T-helper 2 cell treated with Interferon-gamma antibody and Interleukin-4, amounts not matched to agents 5 μg/mL and 100 μg/mL, for 36 hours (primary cell): ENCODE results near the gene ZSWIM8.

Source experiments
- DNase-seq: peaks from one replicate; pipeline ENCODE4 v3.0.0; 2021; ENCODE audit warnings: low spot score
- H3K27ac Mint-ChIP-seq: one replicate; pipeline ENCODE4 v1.8.0; 2021; ENCODE audit warnings: mild to moderate bottlenecking, mixed read lengths
- H3K27me3 Mint-ChIP-seq: one replicate; pipeline ENCODE4 v1.8.0; 2021; ENCODE audit warnings: low read depth, mixed read lengths
- H3K36me3 Mint-ChIP-seq: one replicate; pipeline ENCODE4 v1.8.0; 2021; ENCODE audit warnings: low read depth, mixed read lengths
- H3K4me1 Mint-ChIP-seq: one replicate; pipeline ENCODE4 v1.8.0; 2021; ENCODE audit warnings: low read depth, mixed read lengths
- H3K4me3 Mint-ChIP-seq: one replicate; pipeline ENCODE4 v1.8.0; 2022; ENCODE audit warnings: mild to moderate bottlenecking, moderate library complexity, mixed read lengths
- H3K9me3 Mint-ChIP-seq: one replicate; pipeline ENCODE4 v1.8.0; 2021; ENCODE audit warnings: mixed read lengths

The ZSWIM8 gene

GRCh38 chr10:73840403-73841060 is 55.1 kb downstream of the ZSWIM8 start:
- no peak for DNase-seq
- Mint-ChIP-seq H3K27me3 (no peaks in the 10 kb centered on the region), H3K9me3 (no peaks in the 10 kb centered on the region), H3K4me1 (no peaks in the 10 kb centered on the region), H3K4me3 (no peak overlapping the region), H3K27ac (no peak overlapping the region), H3K36me3 (peaks cover 54% of the 10 kb centered on the region)

GRCh38 chr10:73841061-73841421 is 55.6 kb downstream of the ZSWIM8 start:
- Mint-ChIP-seq H3K9me3 (no peaks in the 10 kb centered on the region), H3K36me3 (peaks cover 57% of the 10 kb centered on the region), H3K4me3 (no peak overlapping the region), H3K27ac (no peak overlapping the region), H3K27me3 (no peaks in the 10 kb centered on the region), H3K4me1 (no peaks in the 10 kb centered on the region)
- no peak for DNase-seq

- Mint-ChIP-seq H3K27ac (no peak overlapping the region), H3K9me3 (no peaks in the 10 kb centered on the region), H3K4me3 (no peak overlapping the region), H3K36me3 (peaks cover 57% of the 10 kb centered on the region), H3K27me3 (no peaks in the 10 kb centered on the region), H3K4me1 (no peaks in the 10 kb centered on the region)
- no peak for DNase-seq
Observed at GRCh38 chr10:73841526-73842285, 56.3 kb downstream of the ZSWIM8 start.

GRCh38 chr10:73842349-73842748 is 56.9 kb downstream of the ZSWIM8 start:
- no peak overlapping the region for H3K27ac Mint-ChIP-seq
- DNase-seq: no peak
- no peaks in the 10 kb centered on the region for H3K27me3 Mint-ChIP-seq
- H3K9me3 Mint-ChIP-seq: no peaks in the 10 kb centered on the region
- H3K4me1 Mint-ChIP-seq: no peaks in the 10 kb centered on the region
- H3K36me3 Mint-ChIP-seq: peaks cover 55% of the 10 kb centered on the region
- no peak overlapping the region for H3K4me3 Mint-ChIP-seq

GRCh38 chr10:73843261-73843660 is 57.9 kb downstream of the ZSWIM8 start:
- no peaks in the 10 kb centered on the region for H3K9me3 Mint-ChIP-seq
- H3K4me3 Mint-ChIP-seq: no peak overlapping the region
- no peak for DNase-seq
- no peaks in the 10 kb centered on the region for H3K4me1 Mint-ChIP-seq
- no peaks in the 10 kb centered on the region for H3K27me3 Mint-ChIP-seq
- H3K27ac Mint-ChIP-seq: no peak overlapping the region
- peaks cover 60% of the 10 kb centered on the region for H3K36me3 Mint-ChIP-seq

GRCh38 chr10:73847031-73847430 is 61.6 kb downstream of the ZSWIM8 start:
- H3K27me3 Mint-ChIP-seq: no peaks in the 10 kb centered on the region
- H3K27ac Mint-ChIP-seq: no peak overlapping the region
- peaks cover 58% of the 10 kb centered on the region for H3K36me3 Mint-ChIP-seq
- no peaks in the 10 kb centered on the region for H3K9me3 Mint-ChIP-seq
- H3K4me1 Mint-ChIP-seq: peaks cover 10% of the 10 kb centered on the region
- no peak overlapping the region for H3K4me3 Mint-ChIP-seq
- DNase-seq: no peak

GRCh38 chr10:73848821-73849489 is 63.5 kb downstream of the ZSWIM8 start:
- DNase-seq: peak; percentile 83
- Mint-ChIP-seq H3K36me3 (peaks cover 52% of the 10 kb centered on the region), H3K4me1 (peaks cover 10% of the 10 kb centered on the region), H3K27ac (peak overlapping the region; percentile 86), H3K4me3 (peak overlapping the region; percentile 59), H3K27me3 (no peaks in the 10 kb centered on the region), H3K9me3 (no peaks in the 10 kb centered on the region)

DNA sequence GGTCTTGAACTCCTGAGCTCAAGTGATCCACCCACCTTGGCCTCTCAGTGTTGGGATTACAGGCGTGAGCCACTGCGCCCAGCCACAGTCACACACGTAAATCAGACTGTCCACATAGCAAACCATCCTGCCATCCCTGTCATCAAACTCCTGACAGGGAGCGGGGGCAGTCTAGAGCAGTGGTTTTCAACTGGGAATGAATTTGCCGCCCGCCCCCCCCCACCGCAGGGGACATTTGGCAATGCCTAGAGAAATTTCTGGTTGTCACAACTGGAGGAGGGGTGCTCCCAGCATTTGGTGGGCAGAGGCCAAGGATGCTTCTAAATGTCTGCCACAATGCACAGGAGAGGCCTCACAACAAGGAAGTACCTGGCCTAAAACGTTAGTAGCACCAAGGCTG is 64.8 kb downstream of the ZSWIM8 start:
- no peak for DNase-seq
- Mint-ChIP-seq H3K9me3 (no peaks in the 10 kb centered on the region), H3K4me3 (no peak overlapping the region), H3K27me3 (no peaks in the 10 kb centered on the region), H3K27ac (no peak overlapping the region), H3K4me1 (peaks cover 12% of the 10 kb centered on the region), H3K36me3 (peaks cover 55% of the 10 kb centered on the region)

DNA sequence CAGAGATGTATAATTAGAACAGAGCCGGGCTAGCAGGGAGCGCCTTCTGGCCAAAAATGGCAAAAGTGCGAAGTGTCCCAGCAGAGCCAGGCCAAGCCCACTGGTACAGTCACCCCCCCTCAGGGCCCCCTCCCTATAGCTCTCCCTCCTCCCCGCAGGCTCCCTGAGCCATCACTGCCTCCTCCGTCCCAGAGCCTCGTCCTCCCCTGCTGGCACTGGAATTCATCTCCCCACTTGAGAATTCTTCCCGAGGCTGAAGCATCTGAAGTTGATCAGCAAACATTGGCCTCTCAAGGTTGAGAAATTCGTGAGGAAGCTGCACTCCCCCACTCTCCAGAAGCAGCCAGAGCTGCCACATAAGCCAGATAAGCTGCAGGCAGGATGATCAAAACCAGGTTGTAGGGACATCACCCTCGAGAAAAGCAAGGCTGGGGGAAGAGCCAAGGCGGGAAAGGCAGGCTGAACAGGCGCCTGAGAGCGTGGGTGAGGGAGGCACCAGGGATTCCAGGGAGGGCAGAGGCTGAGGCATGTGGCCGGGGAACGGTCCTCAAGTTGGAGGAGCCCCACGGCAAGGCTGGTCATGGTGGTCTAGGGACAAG is 65.6 kb downstream of the ZSWIM8 start:
- Mint-ChIP-seq H3K9me3 (no peaks in the 10 kb centered on the region), H3K4me1 (peaks cover 15% of the 10 kb centered on the region), H3K27ac (no peak overlapping the region), H3K4me3 (no peak overlapping the region), H3K36me3 (peaks cover 57% of the 10 kb centered on the region), H3K27me3 (no peaks in the 10 kb centered on the region)
- no peak for DNase-seq
